ENCODE measurements around the gene PRSS58. TPM values are rescaled to one million over a fixed set of nuclear protein-coding genes. Genes with fewer than 3 reads are reported as not detected.

Gene PRSS58
- total RNA-seq, 2 experiments from 2014 or later = not detected

DNA sequence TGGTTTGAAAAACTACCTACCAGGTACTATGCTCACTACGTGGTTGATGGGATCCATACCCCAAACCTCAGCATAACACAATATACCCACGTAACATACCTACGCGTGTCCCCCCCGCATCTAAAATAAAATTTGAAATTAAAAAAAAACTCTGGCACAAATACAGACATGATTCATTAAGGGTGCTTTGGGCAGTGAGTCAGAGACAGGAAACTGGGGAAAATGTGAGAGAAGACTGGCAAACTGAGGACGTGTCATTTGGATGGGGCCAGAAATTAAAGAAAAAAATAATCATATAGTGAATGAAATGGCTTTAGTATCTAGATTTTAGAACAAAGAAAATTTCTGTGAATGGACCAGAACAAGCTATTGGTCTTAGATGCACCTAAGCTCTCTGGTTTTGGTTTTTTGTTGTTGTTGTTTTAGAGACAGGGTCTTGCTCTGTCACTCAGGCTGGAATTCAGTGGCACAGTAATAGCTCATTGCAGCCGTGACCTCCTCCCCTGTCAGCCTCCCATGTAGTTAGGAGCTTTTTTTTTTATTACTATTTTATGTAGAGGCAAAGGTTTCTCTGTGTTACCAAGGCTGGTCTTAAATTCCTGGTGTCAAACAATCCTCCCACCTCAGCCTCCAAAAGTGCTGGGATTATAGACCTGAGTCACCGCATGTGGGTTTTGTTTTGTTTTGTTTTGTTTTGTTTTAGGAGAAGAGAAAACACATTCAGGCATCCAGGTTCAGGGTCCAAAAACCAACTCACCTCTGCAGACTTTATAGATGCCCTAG is 5.9 kb upstream of the PRSS58 start:
- ChIA-PET CTCF (interaction anchor here (0.6 kb wide), 1 partner anchor 99 kb away, joined by 5 read pairs; no protein-coding TSS in a partner anchor), POLR2A (no interaction called here)

DNA sequence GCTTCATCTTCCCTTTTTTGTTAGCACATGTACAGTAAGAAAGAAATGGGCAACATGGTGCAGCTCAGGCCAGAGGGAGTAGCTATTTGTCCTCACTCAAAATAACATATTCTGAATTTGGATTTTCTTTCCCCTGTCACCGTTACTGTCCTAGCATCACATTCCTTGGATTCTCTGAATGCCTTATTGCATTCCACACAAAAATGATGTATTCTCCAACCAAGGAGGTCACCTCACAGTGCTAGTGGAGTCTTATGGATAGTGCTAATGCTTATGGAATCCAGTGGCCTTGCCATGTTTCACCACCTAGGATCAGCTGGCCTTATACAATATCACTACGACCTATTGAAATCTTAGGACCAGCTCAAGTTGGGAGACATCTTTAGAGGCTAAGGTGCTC is 7.2 kb downstream of the PRSS58 start:
- Mint-ChIP-seq H3K36me3 (ENCODE audit: low read depth) (no peaks in the 10 kb centered on the region), H3K27ac (no peak overlapping the region), H3K9me3 (no peaks in the 10 kb centered on the region), H3K27me3 (no peaks in the 10 kb centered on the region), H3K4me1 (no peaks in the 10 kb centered on the region), H3K4me3 (no peak overlapping the region)
- ChIA-PET POLR2A (no interaction called here), CTCF (no interaction called here)
- DNase-seq = no peak

More for the DNA sequence above, 5.9 kb upstream of the PRSS58 start:
- H3K4me1 Mint-ChIP-seq = no peaks in the 10 kb centered on the region
- H3K9me3 Mint-ChIP-seq = peaks cover 4% of the 10 kb centered on the region
- no peak overlapping the region for H3K4me3 Mint-ChIP-seq
- no peak overlapping the region for H3K27ac Mint-ChIP-seq
- H3K36me3 Mint-ChIP-seq (ENCODE audit: low read depth) = no peaks in the 10 kb centered on the region
- peaks cover 3% of the 10 kb centered on the region for H3K27me3 Mint-ChIP-seq
- DNase-seq = no peak

DNA sequence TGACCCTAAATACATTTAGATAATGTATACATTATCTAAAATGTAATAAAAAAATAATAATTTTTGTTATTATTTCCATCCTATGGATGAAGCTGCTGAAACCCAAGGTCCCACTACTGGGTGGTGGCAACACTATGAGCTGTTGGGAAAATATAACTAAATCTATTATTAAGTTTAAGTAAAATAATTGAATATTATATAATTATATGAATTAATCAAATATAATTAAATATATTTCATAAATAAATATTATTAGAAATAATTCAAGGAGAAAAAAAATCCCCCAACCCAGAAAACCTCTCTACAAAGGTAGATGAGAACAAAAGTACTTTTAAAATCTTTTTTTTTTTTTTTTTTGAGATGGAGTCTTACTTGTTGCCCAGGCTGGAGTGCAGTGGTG is 7.9 kb downstream of the PRSS58 start:
- Mint-ChIP-seq H3K4me1 (no peaks in the 10 kb centered on the region), H3K27ac (no peak overlapping the region), H3K4me3 (no peak overlapping the region), H3K9me3 (no peaks in the 10 kb centered on the region), H3K27me3 (no peaks in the 10 kb centered on the region), H3K36me3 (ENCODE audit: low read depth) (no peaks in the 10 kb centered on the region)
- DNase-seq = no peak
- ChIA-PET POLR2A (no interaction called here), CTCF (interaction anchor here (0.6 kb wide), 1 partner anchor 17 kb away, joined by 3 read pairs; no protein-coding TSS in a partner anchor)

DNA sequence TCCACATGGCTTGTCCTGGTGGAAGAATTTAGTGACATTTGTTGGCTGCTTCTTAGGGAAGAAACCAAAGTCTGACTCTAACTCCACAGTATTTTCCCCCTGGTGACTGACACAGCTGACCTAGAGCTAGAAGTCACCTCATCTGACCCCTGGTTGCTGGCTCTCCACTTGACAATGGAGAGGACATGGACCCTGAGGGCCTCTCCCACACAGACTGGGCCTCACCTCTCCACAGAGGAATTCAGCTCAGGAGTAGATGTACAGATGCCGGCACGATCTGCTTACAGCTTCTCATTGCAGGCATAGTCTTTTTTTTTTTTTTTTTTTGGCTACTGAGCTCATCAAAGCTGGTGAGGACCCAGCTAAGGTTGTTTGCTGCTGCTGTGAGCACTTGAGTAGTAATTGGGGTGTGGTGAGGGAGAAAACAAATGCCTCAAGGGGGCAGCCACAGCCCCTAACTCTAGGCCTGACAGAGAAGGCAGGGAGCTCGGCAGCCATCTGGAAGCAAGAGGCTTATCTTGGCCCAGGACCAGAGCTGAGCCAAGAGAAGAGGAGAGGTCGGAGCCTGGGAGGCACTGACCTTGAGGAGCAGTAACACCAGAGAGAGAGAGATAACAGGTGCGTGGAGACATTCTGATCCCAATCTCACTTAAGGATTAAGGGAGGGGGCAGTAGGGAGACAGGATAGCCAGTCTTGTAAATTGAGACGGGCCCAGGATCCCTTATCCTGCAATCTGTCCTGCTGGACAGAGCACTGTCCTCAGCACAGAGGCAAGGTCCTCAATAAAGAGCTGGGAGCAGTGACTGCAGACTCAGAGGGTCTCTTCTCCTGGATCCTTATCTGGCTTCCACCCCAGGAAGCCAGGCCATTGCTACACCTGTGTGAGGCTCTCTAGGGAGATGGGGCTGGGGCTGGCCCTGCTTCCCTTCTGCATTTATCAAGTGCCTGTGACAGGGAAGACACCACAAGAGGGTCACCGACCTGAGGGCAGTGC is 9.4 kb downstream of the PRSS58 start:
- CTCF ChIA-PET = interaction anchor here (0.8 kb wide), 1 partner anchor 62 kb away, joined by 4 read pairs; no protein-coding TSS in a partner anchor

DNA sequence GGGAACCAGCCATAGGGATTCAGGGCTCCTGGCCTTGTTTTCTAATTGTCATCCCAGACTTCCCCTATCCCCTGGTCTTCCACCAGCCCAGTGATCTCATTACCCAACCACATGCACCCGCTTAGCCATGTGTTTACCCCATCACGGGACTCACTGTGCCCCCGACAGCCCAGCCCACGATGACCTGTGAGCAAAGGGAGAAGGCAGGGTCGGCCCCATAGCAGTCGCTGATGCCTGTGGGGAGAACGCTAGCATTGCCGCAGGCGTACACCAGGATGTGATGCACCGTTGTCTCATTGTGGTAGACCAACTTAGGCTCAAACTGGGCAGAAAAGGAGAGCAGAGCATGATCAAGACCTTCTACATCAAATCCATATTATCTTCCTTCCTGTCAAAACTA is 14.0 kb downstream of the PRSS58 start:
- H3K9me3 Mint-ChIP-seq = no peaks in the 10 kb centered on the region

More for the DNA sequence above, 9.4 kb downstream of the PRSS58 start:
- H3K27me3 Mint-ChIP-seq = no peaks in the 10 kb centered on the region
- POLR2A ChIA-PET = no interaction called here
- no peaks in the 10 kb centered on the region for H3K9me3 Mint-ChIP-seq
- no peaks in the 10 kb centered on the region for H3K36me3 Mint-ChIP-seq (ENCODE audit: low read depth)
- no peak overlapping the region for H3K27ac Mint-ChIP-seq
- DNase-seq = no peak
- no peak overlapping the region for H3K4me3 Mint-ChIP-seq
- no peaks in the 10 kb centered on the region for H3K4me1 Mint-ChIP-seq

DNA sequence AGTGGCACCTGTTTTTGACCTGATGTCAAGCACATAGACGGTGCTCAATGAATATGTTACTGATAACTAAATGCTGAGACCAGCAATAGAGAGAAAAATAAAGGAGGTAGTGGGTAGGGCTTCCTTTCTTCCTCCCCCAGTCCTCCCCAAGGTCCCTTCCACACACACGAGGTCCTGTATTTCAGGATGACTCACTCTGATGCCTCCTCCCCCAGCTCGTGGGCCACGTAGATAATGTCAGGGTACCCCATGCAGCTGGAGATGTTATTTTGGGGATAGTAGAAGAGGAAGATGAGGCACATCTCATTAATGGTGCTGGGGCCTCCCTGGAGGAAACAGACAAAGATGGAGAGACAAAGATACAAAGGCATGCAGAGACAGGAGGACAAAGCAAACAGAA is 17.3 kb downstream of the PRSS58 start:
- no peak overlapping the region for H3K27ac Mint-ChIP-seq
- CTCF ChIA-PET = no interaction called here
- POLR2A ChIA-PET = no interaction called here

More for the DNA sequence above, 14.0 kb downstream of the PRSS58 start:
- Mint-ChIP-seq H3K36me3 (ENCODE audit: low read depth) (no peaks in the 10 kb centered on the region), H3K4me1 (no peaks in the 10 kb centered on the region), H3K4me3 (no peak overlapping the region), H3K27ac (no peak overlapping the region), H3K27me3 (no peaks in the 10 kb centered on the region)
- DNase-seq = no peak
- POLR2A ChIA-PET = no interaction called here
- CTCF ChIA-PET = interaction anchor here (1.3 kb wide), 1 partner anchor 12 kb away, joined by 3 read pairs; no protein-coding TSS in a partner anchor

DNA sequence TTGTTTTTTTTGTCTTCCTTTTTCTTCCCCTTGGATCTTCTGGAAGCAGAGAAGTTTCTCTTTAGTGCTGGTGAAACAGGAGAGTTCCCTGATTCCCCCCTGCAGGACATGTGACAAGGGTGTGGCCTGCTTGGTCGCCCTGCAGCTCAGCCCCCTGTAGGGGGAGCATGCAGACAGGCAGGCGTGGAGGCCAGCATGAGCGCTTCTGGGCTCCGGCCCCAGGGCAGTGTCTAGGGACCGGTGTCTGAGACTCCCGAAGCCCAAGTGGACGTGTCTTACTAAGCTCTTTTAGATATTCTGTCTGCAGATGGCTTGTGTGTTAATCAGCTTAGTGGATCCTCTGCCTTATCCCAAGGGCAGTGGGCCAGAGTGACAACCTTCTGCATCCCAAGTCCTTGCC is 26.1 kb downstream of the PRSS58 start:
- no peak for DNase-seq
- Mint-ChIP-seq H3K27ac (no peak overlapping the region), H3K36me3 (ENCODE audit: low read depth) (no peaks in the 10 kb centered on the region), H3K27me3 (peaks cover 15% of the 10 kb centered on the region), H3K9me3 (no peaks in the 10 kb centered on the region), H3K4me3 (no peak overlapping the region), H3K4me1 (no peaks in the 10 kb centered on the region)
- ChIA-PET CTCF (interaction anchor here (1.3 kb wide), 1 partner anchor 12 kb away, joined by 3 read pairs; no protein-coding TSS in a partner anchor), POLR2A (no interaction called here)

More for the DNA sequence above, 17.3 kb downstream of the PRSS58 start:
- H3K4me3 Mint-ChIP-seq = no peak overlapping the region
- no peak for DNase-seq
- no peaks in the 10 kb centered on the region for H3K4me1 Mint-ChIP-seq
- no peaks in the 10 kb centered on the region for H3K36me3 Mint-ChIP-seq (ENCODE audit: low read depth)
- H3K9me3 Mint-ChIP-seq = no peaks in the 10 kb centered on the region
- peaks cover 13% of the 10 kb centered on the region for H3K27me3 Mint-ChIP-seq

DNA sequence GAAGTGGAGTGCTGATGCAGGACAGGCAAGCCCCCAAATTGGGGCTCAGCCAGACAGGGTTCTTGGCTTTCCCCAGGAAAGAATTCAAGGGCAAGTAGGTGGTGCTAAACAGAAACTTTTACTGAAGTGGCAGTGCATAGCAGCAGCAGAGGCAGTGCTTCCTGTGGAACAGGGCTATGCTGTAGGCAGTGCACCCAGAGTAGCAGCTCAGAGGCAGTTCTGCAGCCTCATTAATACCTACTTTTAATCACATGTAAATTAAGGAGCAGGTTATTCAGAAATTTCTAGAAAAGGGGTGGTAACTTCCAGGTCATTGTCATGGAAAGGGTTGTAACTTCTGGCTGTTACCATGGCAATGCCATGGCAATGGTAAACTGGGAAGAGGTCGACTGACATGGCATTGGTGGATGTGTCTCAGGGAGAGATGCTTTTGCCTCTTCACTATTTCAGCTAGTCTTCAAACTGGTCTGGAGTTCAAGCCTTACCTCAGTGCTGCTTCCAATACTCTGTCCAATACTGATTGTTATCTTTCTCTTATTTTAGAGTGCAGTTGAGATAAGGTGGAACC is 29.2 kb downstream of the PRSS58 start:
- ChIA-PET CTCF (no interaction called here), POLR2A (no interaction called here)
- H3K4me1 Mint-ChIP-seq = no peaks in the 10 kb centered on the region
- H3K4me3 Mint-ChIP-seq = no peak overlapping the region
- no peak for DNase-seq
- no peaks in the 10 kb centered on the region for H3K36me3 Mint-ChIP-seq (ENCODE audit: low read depth)
- no peak overlapping the region for H3K27ac Mint-ChIP-seq
- H3K27me3 Mint-ChIP-seq = peaks cover 3% of the 10 kb centered on the region
- H3K9me3 Mint-ChIP-seq = no peaks in the 10 kb centered on the region

Other genes with a start within 250 kb of the PRSS58 start
- not detected for gene MGAM2, start 146.3 kb downstream of the PRSS58 start, total RNA-seq